HL-60 (cell line): ENCODE results near the gene CAMK2B.

Experiments used
- DNase-seq, 2 experiments: peaks; one replicate each; pipeline ENCODE4 v3.0.0-alpha.2; 2010 to 2020; ENCODE audit warnings: low read depth in 1 of 2, low spot score in 1 of 2
- H3K27ac ChIP-seq: fragments of 250-450 bp; sonication (Bioruptor Pico); replicated peaks from 2 replicates; pipeline ENCODE4 v1.5.1; 2020; ENCODE audit warnings: mild to moderate bottlenecking, moderate library complexity
- H3K27me3 ChIP-seq: fragments of 250-450 bp; sonication (Bioruptor Pico); 2 replicates; pipeline ENCODE4 v1.5.1; 2021; ENCODE audit warnings: mild to moderate bottlenecking, moderate library complexity; ENCODE audit not compliant: insufficient read depth, poor library complexity, severe bottlenecking
- H3K4me3 ChIP-seq: replicated peaks from 2 replicates; pipeline ENCODE4 v1.5.1; 2011; ENCODE audit warnings: mild to moderate bottlenecking, control low read depth, low read length; ENCODE audit not compliant: insufficient read depth
- CTCF ChIP-seq: IDR thresholded peaks from one replicate; pipeline ENCODE4 v1.5.1; 2011; ENCODE audit warnings: low read length, control low read depth, inconsistent platforms; ENCODE audit not compliant: insufficient read depth
- GABPA ChIP-seq: IDR thresholded peaks from 2 replicates; pipeline ENCODE4 v1.6.1; 2012; ENCODE audit warnings: low read depth
- POLR2AphosphoS5 ChIP-seq: IDR thresholded peaks from 2 replicates; pipeline ENCODE4 v1.6.1; 2012; ENCODE audit warnings: low read depth
- REST ChIP-seq: IDR thresholded peaks from 2 replicates; pipeline ENCODE4 v1.6.1; 2012; ENCODE audit warnings: low read depth; ENCODE audit not compliant: insufficient replicate concordance
- SPI1 ChIP-seq: IDR thresholded peaks from 2 replicates; pipeline ENCODE4 v1.6.1; 2012; ENCODE audit warnings: low read depth, mild to moderate bottlenecking, borderline replicate concordance

Gene CAMK2B

GRCh38 chr7:44348851-44349781 lies 23.7 kb upstream of the CAMK2B start:
- no peaks in the 10 kb centered on the region for H3K27me3 ChIP-seq
- TF ChIP-seq POLR2AphosphoS5 (no peak), GABPA (no peak), REST (no peak), CTCF (no peak), SPI1 (no peak)
- H3K27ac ChIP-seq: no peak overlapping the region
- DNase-seq: no peak
- no peak overlapping the region for H3K4me3 ChIP-seq

- no peak for TF ChIP-seq POLR2AphosphoS5
- no peak for TF ChIP-seq SPI1
- no peak for TF ChIP-seq CTCF
- no peak for TF ChIP-seq REST
- no peak for TF ChIP-seq GABPA
- DNase-seq: peak in 1 of 2 experiments; percentile 23
- no peak overlapping the region for H3K4me3 ChIP-seq
- no peak overlapping the region for H3K27ac ChIP-seq
- no peaks in the 10 kb centered on the region for H3K27me3 ChIP-seq
Measured at GRCh38 chr7:44348300-44348699, 22.9 kb upstream of the CAMK2B start.

- DNase-seq: no peak
- Histone ChIP-seq H3K27ac (no peak overlapping the region), H3K4me3 (no peak overlapping the region), H3K27me3 (no peaks in the 10 kb centered on the region)
- TF ChIP-seq REST (no peak), SPI1 (no peak), POLR2AphosphoS5 (no peak), GABPA (no peak), CTCF (no peak)
Measured at GRCh38 chr7:44347546-44348114, 22.2 kb upstream of the CAMK2B start.
